HG03095 (cell line): Measurements from ENCODE around the gene SORBS1.

Experiments
- ATAC-seq: cut with Tn5 transposase; IDR thresholded peaks from one replicate; pipeline ENCODE4 v1.9.1; 2021; ENCODE audit warnings: moderate library complexity; ENCODE audit not compliant: unreplicated experiment

The SORBS1 gene

GRCh38 chr10:95517536-95518454, 43.4 kb downstream of the SORBS1 start:
- ATAC-seq = no peak

- ATAC-seq = no peak
These were observed 44.3 kb downstream of the SORBS1 start for GRCh38 chr10:95516774-95517373.

- ATAC-seq = no peak
These were observed 47.2 kb downstream of the SORBS1 start for GRCh38 chr10:95513941-95514392.

- no peak for ATAC-seq
These were observed 48.1 kb downstream of the SORBS1 start for GRCh38 chr10:95513008-95513589.

- ATAC-seq = no peak
These were observed 49.9 kb downstream of the SORBS1 start for GRCh38 chr10:95511314-95511713.

GRCh38 chr10:95509251-95509650, 51.9 kb downstream of the SORBS1 start:
- ATAC-seq = no peak

- no peak for ATAC-seq
These were observed 52.4 kb downstream of the SORBS1 start for GRCh38 chr10:95508730-95509129.

GRCh38 chr10:95506056-95506737, 55.0 kb downstream of the SORBS1 start:
- no peak for ATAC-seq

GRCh38 chr10:95505641-95506040, 55.5 kb downstream of the SORBS1 start:
- no peak for ATAC-seq

- ATAC-seq = no peak
These were observed 56.0 kb downstream of the SORBS1 start for GRCh38 chr10:95505084-95505610.

GRCh38 chr10:95504246-95504691, 56.9 kb downstream of the SORBS1 start:
- no peak for ATAC-seq

GRCh38 chr10:95503526-95503925, 57.6 kb downstream of the SORBS1 start:
- ATAC-seq = no peak

- no peak for ATAC-seq
These were observed 58.2 kb downstream of the SORBS1 start for GRCh38 chr10:95503001-95503400.

GRCh38 chr10:95502377-95502776, 58.8 kb downstream of the SORBS1 start:
- ATAC-seq = no peak

- ATAC-seq = no peak
These were observed 59.7 kb downstream of the SORBS1 start for GRCh38 chr10:95501203-95502094.

- ATAC-seq = no peak
These were observed 60.5 kb downstream of the SORBS1 start for GRCh38 chr10:95500649-95501048.

GRCh38 chr10:95500097-95500496, 61.1 kb downstream of the SORBS1 start:
- no peak for ATAC-seq

- no peak for ATAC-seq
These were observed 61.6 kb downstream of the SORBS1 start for GRCh38 chr10:95499482-95499989.

- no peak for ATAC-seq
These were observed 64.2 kb downstream of the SORBS1 start for GRCh38 chr10:95496951-95497350.
